HEK293T (cell line): ENCODE data around the gene IL17RC.

Source experiments
- CTCF ChIA-PET: fragments of 350-600 bp; formaldehyde crosslinking; extraction: SDS; loops from one replicate; lab custom pipeline; 2021; ENCODE audit warnings: antibody characterized with exemption, inconsistent platforms; lab: Yijun Ruan, JAX
- POLR2A ChIA-PET: fragments of 350-600 bp; formaldehyde crosslinking; extraction: SDS; loops from one replicate; lab custom pipeline; 2020; ENCODE audit warnings: antibody characterized with exemption, inconsistent platforms; lab: Yijun Ruan, JAX
- DNase-seq: peaks from one replicate; pipeline ENCODE4 v3.0.0; 2012; ENCODE audit warnings: mixed read lengths; ENCODE audit errors: extremely low spot score
- ARNT ChIP-seq: fragments of 450-650 bp; IDR thresholded peaks from 2 replicates; pipeline ENCODE4 v1.6.1; 2017; ENCODE audit warnings: mild to moderate bottlenecking
- BHLHE40 ChIP-seq: fragments of 450-650 bp; IDR thresholded peaks from 2 replicates; pipeline ENCODE4 v1.6.1; 2016; ENCODE audit warnings: mild to moderate bottlenecking, moderate library complexity, borderline replicate concordance
- CTBP1 ChIP-seq: fragments of 450-650 bp; IDR thresholded peaks from 2 replicates; pipeline ENCODE4 v1.6.1; 2016; ENCODE audit warnings: borderline replicate concordance
- ELF4 ChIP-seq: fragments of 450-650 bp; IDR thresholded peaks from 2 replicates; pipeline ENCODE4 v1.6.1; 2017; ENCODE audit warnings: antibody characterized with exemption
- FOXA1 ChIP-seq: fragments of 450-650 bp; IDR thresholded peaks from 2 replicates; pipeline ENCODE4 v1.6.1; 2016; ENCODE audit warnings: mild to moderate bottlenecking
- FOXK2 ChIP-seq: fragments of 450-650 bp; IDR thresholded peaks from 2 replicates; pipeline ENCODE4 v1.6.1; 2016; ENCODE audit warnings: mild to moderate bottlenecking
- FOXM1 ChIP-seq: fragments of 450-650 bp; IDR thresholded peaks from 2 replicates; pipeline ENCODE4 v1.6.1; 2017; ENCODE audit warnings: mild to moderate bottlenecking, borderline replicate concordance
- HDGF ChIP-seq: fragments of 450-650 bp; IDR thresholded peaks from 2 replicates; pipeline ENCODE4 v1.6.1; 2017; ENCODE audit warnings: antibody characterized with exemption, borderline replicate concordance
- L3MBTL2 ChIP-seq: fragments of 450-650 bp; conservative IDR thresholded peaks from 2 replicates; pipeline ENCODE4 v1.6.1; 2016; ENCODE audit warnings: mild to moderate bottlenecking
- LEF1 ChIP-seq: fragments of 450-650 bp; IDR thresholded peaks from 2 replicates; pipeline ENCODE4 v1.6.1; 2017; ENCODE audit warnings: mild to moderate bottlenecking, borderline replicate concordance
- NFRKB ChIP-seq: fragments of 450-650 bp; IDR thresholded peaks from 2 replicates; pipeline ENCODE4 v1.6.1; 2016; ENCODE audit warnings: mild to moderate bottlenecking, moderate library complexity
- PKNOX1 ChIP-seq: fragments of 450-650 bp; IDR thresholded peaks from 2 replicates; pipeline ENCODE4 v1.6.1; 2016
- SP1 ChIP-seq: fragments of 450-650 bp; IDR thresholded peaks from 2 replicates; pipeline ENCODE4 v1.6.1; 2017
- SUZ12 ChIP-seq: fragments of 450-650 bp; IDR thresholded peaks from 2 replicates; pipeline ENCODE4 v1.6.1; 2016; ENCODE audit warnings: mild to moderate bottlenecking
- TARDBP ChIP-seq: fragments of 450-650 bp; IDR thresholded peaks from 2 replicates; pipeline ENCODE4 v1.6.1; 2016
- ZNF384 ChIP-seq: fragments of 450-650 bp; IDR thresholded peaks from 2 replicates; pipeline ENCODE4 v1.6.1; 2016

Gene IL17RC

GRCh38 chr3:9876991-9877390, 39.9 kb upstream of the IL17RC start:
- CTCF ChIA-PET: no interaction called here
- no peak for DNase-seq
- TF ChIP-seq PKNOX1 (no peak), ELF4 (no peak), FOXK2 (no peak), ARNT (no peak), FOXA1 (no peak), SP1 (no peak), BHLHE40 (no peak), SUZ12 (no peak), L3MBTL2 (no peak), CTBP1 (no peak), FOXM1 (no peak), TARDBP (no peak), NFRKB (no peak), ZNF384 (no peak), LEF1 (no peak), HDGF (no peak)
- POLR2A ChIA-PET: no interaction called here

- POLR2A ChIA-PET: interaction anchor here (2.1 kb wide), 1 partner anchor 12 kb away, joined by 16 read pairs; the partner anchor contains the start of gene JAGN1
- CTCF ChIA-PET: interaction anchor here (0.6 to 1.1 kb wide), 2 partner anchors 12 to 340 kb away, joined by 3 read pairs; partner anchors contain the start of gene JAGN1
- no peak for DNase-seq
- no peak for TF ChIP-seq CTBP1
- no peak for TF ChIP-seq LEF1
- no peak for TF ChIP-seq SP1
- no peak for TF ChIP-seq PKNOX1
- no peak for TF ChIP-seq BHLHE40
- TF ChIP-seq NFRKB: no peak
- no peak for TF ChIP-seq ELF4
- TF ChIP-seq HDGF: no peak
- no peak for TF ChIP-seq FOXM1
- no peak for TF ChIP-seq TARDBP
- no peak for TF ChIP-seq FOXA1
- TF ChIP-seq SUZ12: no peak
- no peak for TF ChIP-seq ZNF384
- TF ChIP-seq FOXK2: no peak
- TF ChIP-seq ARNT: no peak
- TF ChIP-seq L3MBTL2: no peak
Observed at GRCh38 chr3:9878700-9879099, 38.2 kb upstream of the IL17RC start.

GRCh38 chr3:9879830-9880549, 36.9 kb upstream of the IL17RC start, which contains the start of gene CIDEC:
Gene CIDEC (minus strand): TSS chr3:9880253. CDS start chr3:9878486, 1,767 bp downstream.
- DNase-seq: no peak
- ChIA-PET POLR2A (interaction anchor here (0.9 to 2.1 kb wide), 2 partner anchors 11 to 67 kb away, joined by 3 to 16 read pairs; partner anchors contain the start of gene JAGN1), CTCF (interaction anchor here (0.6 kb wide), 1 partner anchor 403 kb away, joined by 5 read pairs; no protein-coding TSS in a partner anchor)
- TF ChIP-seq FOXK2 (no peak), CTBP1 (no peak), NFRKB (no peak), ELF4 (no peak), FOXA1 (no peak), PKNOX1 (no peak), ZNF384 (no peak), ARNT (no peak), BHLHE40 (no peak), FOXM1 (no peak), SUZ12 (no peak), LEF1 (no peak), TARDBP (no peak), L3MBTL2 (no peak), HDGF (no peak)

GRCh38 chr3:9881441-9881840, 35.5 kb upstream of the IL17RC start:
- no peak for DNase-seq
- ChIA-PET POLR2A (no interaction called here), CTCF (no interaction called here)
- no peak for TF ChIP-seq SP1
- no peak for TF ChIP-seq LEF1
- no peak for TF ChIP-seq TARDBP
- TF ChIP-seq PKNOX1: no peak
- no peak for TF ChIP-seq HDGF
- TF ChIP-seq ARNT: no peak
- no peak for TF ChIP-seq BHLHE40
- no peak for TF ChIP-seq SUZ12
- no peak for TF ChIP-seq L3MBTL2
- no peak for TF ChIP-seq FOXK2
- no peak for TF ChIP-seq ELF4

- ChIA-PET POLR2A (interaction anchor here (1.0 to 1.2 kb wide), 2 partner anchors 10 to 40 kb away, joined by 4 read pairs; no protein-coding TSS in a partner anchor), CTCF (no interaction called here)
- DNase-seq: no peak
Observed at GRCh38 chr3:9883706-9884554, 33.0 kb upstream of the IL17RC start.

More at GRCh38 chr3:9883706-9884554, 33.0 kb upstream of the IL17RC start:
- TF ChIP-seq LEF1: no peak
- no peak for TF ChIP-seq ARNT
- no peak for TF ChIP-seq SUZ12
